ENCODE data around the gene ADGRG7.

The ADGRG7 gene

DNA sequence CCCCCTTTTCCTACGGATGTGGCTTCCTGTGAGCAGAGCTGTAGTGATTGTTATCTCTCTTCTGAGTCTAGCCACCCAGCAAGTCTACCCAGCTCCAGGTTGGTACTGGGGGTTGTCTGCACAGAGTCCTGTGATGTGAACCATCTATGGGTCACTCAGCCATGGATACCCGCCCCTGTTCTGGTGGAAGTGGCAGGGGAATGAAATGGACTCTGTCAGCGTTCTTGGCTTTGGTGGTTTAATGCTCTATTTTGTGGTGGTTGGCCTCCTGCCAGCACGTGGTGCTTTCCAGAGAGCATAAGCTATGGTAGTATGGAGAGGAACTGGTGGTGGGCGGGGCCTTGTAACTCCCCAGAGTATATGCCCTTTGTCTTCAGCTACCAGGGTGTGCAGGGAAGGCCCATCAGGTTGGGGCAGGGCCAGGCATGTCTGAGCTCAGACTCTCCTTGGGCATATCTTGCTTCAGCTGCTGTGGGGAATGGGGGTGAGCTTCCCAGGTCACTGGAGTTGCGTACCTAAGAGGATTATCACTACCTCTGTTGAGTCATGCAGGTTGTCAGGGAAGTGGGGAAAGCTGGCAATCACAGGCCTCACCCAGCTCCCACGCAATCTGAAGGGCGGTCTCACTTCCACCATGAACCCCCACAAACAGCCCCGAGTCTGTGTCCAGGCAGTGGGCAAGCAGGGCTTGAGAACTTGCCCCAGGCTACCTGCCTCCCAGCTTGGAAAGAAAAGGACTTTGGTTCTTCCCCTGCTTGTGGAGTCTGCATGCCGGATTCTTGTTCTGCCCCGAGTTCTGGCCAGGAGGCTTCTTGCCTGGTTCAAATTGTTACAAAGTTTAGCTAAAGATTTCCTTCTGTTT is 9.0 kb upstream of the ADGRG7 start:
- peak; percentile 29 for DNase-seq (ENCODE audit: low read depth)
- TF ChIP-seq, protein P1, sequence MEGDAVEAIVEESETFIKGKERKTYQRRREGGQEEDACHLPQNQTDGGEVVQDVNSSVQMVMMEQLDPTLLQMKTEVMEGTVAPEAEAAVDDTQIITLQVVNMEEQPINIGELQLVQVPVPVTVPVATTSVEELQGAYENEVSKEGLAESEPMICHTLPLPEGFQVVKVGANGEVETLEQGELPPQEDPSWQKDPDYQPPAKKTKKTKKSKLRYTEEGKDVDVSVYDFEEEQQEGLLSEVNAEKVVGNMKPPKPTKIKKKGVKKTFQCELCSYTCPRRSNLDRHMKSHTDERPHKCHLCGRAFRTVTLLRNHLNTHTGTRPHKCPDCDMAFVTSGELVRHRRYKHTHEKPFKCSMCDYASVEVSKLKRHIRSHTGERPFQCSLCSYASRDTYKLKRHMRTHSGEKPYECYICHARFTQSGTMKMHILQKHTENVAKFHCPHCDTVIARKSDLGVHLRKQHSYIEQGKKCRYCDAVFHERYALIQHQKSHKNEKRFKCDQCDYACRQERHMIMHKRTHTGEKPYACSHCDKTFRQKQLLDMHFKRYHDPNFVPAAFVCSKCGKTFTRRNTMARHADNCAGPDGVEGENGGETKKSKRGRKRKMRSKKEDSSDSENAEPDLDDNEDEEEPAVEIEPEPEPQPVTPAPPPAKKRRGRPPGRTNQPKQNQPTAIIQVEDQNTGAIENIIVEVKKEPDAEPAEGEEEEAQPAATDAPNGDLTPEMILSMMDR (conservative IDR thresholded peaks at IDR 0.05; ENCODE audit: low read depth, low read length): no peak
- H3K4me3 ChIP-seq (ENCODE audit: low read length): no peak overlapping the region

DNA sequence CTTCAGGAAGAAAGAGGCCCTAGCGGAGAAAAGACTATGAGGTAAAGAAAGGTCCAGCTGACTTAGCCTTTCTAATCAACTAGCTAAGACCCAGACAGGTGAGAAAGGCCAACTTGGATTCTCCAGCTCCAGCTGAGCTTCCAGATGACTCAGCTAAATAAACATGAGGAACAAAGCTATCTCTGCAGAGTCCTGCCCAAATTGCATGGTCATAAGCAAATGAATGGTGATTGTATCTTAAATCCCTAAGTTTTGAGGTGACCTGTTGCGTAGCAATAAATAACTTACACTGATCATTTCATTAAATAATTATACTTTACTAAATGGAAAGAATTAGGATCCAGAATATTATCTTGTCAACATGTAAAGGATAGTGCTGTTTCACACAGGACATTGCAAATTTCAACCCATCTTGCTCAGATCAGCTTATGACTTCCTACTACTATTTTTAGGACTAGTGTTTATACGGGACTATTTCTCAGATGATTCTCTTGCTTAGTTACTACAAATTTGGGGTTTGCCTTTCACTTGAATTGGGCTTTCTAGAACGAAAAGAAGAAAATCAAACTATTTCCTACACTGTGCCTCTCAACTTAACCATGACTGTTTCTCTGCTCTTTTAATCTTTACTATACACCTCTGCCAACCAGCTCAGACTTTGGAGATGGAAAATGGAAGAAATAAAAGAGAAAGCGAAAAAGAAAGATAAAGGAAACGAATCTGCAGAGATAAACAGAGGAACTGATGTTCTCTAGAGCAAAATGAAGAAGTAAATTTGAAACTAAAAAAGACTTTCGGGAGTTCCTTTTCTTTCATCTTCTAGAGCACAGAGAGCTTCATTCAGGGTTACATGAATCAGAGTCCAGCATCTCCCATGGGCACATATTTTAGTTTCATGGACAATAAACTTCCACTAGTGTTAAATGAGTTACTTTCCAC is 6.6 kb upstream of the ADGRG7 start:
- TF ChIP-seq, protein P1 (conservative IDR thresholded peaks at IDR 0.05; ENCODE audit: low read depth, low read length): no peak
- no peak overlapping the region for H3K4me3 ChIP-seq (ENCODE audit: low read length)
- no peak for DNase-seq (ENCODE audit: low read depth)

DNA sequence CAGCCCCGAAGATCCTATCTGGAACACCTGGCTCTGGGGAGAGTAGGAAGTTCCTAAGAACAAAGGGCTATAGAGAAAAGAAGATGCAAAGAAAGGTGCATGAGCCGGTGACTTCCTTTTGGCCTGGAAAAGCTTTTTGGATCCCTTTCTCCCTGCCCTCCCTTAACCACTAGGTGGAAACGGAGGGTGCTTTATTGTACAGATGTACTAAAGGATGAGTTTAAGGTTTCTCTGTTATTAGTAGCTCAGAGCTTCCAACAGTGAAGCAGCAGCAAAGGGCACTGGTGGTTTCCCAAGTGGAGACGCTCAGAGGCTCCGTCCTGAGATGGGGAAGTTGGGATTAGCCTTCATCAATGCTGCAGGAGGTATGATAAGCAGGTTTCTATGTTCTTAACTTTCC is 5.9 kb upstream of the ADGRG7 start:
- TF ChIP-seq, protein P1 (conservative IDR thresholded peaks at IDR 0.05; ENCODE audit: low read depth, low read length): peak; percentile 76
- H3K4me3 ChIP-seq (ENCODE audit: low read length): no peak overlapping the region
- no peak for DNase-seq (ENCODE audit: low read depth)

- TF ChIP-seq, protein P1 (conservative IDR thresholded peaks at IDR 0.05; ENCODE audit: low read depth, low read length): no peak
- H3K4me3 ChIP-seq (ENCODE audit: low read length): no peak overlapping the region
- DNase-seq (ENCODE audit: low read depth): no peak
Observed at GRCh38 chr3:100605358-100605757, 4.0 kb upstream of the ADGRG7 start.

GRCh38 chr3:100606894-100607512 is 2.4 kb upstream of the ADGRG7 start:
- DNase-seq (ENCODE audit: low read depth): no peak
- no peak overlapping the region for H3K4me3 ChIP-seq (ENCODE audit: low read length)
- TF ChIP-seq, protein P1 (conservative IDR thresholded peaks at IDR 0.05; ENCODE audit: low read depth, low read length): no peak

- TF ChIP-seq, protein P1 (conservative IDR thresholded peaks at IDR 0.05; ENCODE audit: low read depth, low read length): no peak
- no peak for DNase-seq (ENCODE audit: low read depth)
- H3K4me3 ChIP-seq (ENCODE audit: low read length): no peak overlapping the region
Observed at GRCh38 chr3:100609963-100610362, 562 bp downstream of the ADGRG7 start.

Measured in retinal pigment epithelial cell (primary cell).